Esophagus squamous epithelium (tissue), 4 donors: ENCODE measurements around the gene VEPH1.

ENCODE experiments used
- POLR2A ChIP-seq, 4 donors: fragments of 450-650 bp; IDR thresholded peaks; one replicate each; pipeline ENCODE4 v1.6.1; 2017; ENCODE audit warnings: antibody characterized with exemption in 4 of 4, mild to moderate bottlenecking in 4 of 4, moderate library complexity in 3 of 4
- TF ChIP-seq, protein P1 (sequence below), 6 experiments: fragments of 450-650 bp in 4 of 6; fragments of 200-600 bp in 2 of 6; sonication (generic) in 2 of 6; IDR thresholded peaks; one replicate each; pipeline ENCODE4 v1.5.1; 2016 to 2019; ENCODE audit warnings: antibody characterized with exemption in 6 of 6, mild to moderate bottlenecking in 4 of 6, moderate library complexity in 4 of 6

DNA sequence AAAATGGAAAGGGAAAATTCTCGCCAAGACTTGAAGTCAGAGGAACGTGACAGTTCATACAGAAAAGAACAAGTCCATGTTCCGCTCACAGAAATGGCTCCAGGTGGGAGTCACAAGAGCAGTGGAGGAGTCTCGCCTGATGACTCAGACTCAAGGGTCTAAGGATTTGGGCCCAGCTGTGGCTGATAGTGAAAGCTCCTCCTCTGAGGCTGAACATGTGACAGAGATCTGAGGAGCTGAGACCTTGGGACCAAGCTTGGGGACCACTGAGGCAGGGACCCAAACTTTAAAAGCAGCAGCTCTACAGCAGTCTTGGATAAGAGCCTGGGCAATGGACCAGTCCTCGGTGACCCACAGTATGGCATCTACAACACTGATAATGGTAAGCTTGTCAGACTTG, 9.3 kb upstream of the VEPH1 start:
- TF ChIP-seq, protein P1, sequence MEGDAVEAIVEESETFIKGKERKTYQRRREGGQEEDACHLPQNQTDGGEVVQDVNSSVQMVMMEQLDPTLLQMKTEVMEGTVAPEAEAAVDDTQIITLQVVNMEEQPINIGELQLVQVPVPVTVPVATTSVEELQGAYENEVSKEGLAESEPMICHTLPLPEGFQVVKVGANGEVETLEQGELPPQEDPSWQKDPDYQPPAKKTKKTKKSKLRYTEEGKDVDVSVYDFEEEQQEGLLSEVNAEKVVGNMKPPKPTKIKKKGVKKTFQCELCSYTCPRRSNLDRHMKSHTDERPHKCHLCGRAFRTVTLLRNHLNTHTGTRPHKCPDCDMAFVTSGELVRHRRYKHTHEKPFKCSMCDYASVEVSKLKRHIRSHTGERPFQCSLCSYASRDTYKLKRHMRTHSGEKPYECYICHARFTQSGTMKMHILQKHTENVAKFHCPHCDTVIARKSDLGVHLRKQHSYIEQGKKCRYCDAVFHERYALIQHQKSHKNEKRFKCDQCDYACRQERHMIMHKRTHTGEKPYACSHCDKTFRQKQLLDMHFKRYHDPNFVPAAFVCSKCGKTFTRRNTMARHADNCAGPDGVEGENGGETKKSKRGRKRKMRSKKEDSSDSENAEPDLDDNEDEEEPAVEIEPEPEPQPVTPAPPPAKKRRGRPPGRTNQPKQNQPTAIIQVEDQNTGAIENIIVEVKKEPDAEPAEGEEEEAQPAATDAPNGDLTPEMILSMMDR (IDR thresholded peaks at IDR 0.05), result no peak
- TF ChIP-seq POLR2A (IDR thresholded peaks at IDR 0.05), result no peak
